ENCODE results near the gene CTPS1.

DNA sequence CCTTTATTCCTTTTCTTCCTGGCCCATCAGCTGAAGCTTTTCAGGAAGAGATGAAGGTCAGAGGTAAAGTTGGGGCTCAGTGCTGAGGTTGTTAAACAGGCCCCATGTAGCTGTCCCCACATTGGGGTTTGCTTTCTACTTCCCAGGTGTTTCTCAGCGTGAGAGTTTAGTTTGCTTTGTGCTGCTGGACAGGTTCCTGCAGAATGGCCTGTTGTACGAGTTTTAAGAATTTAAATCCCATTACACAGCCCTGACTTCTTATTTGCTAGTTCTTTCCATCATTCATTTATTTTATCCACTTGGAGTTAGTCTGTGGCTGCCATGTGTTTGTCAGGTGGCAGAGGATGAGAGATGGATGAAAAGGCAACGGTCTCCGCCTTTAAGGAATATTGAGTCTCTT is 19.2 kb downstream of the CTPS1 start:
- TF ChIP-seq ARHGAP35 (CRISPR knock-in tag; IDR thresholded peaks at IDR 0.05; ENCODE audit: borderline replicate concordance) (no peak), POLR2AphosphoS5 (IDR thresholded peaks at IDR 0.05; ENCODE audit: low read depth, low read length) (no peak), SRF (IDR thresholded peaks at IDR 0.05; ENCODE audit: low read depth, low read length) (no peak), CBFB (CRISPR knock-in tag; IDR thresholded peaks at IDR 0.05) (no peak), NCOA2 (CRISPR knock-in tag; IDR thresholded peaks at IDR 0.05) (no peak), KMT2B (CRISPR knock-in tag; IDR thresholded peaks at IDR 0.05) (no peak)
- TF ChIP-seq, protein P1, sequence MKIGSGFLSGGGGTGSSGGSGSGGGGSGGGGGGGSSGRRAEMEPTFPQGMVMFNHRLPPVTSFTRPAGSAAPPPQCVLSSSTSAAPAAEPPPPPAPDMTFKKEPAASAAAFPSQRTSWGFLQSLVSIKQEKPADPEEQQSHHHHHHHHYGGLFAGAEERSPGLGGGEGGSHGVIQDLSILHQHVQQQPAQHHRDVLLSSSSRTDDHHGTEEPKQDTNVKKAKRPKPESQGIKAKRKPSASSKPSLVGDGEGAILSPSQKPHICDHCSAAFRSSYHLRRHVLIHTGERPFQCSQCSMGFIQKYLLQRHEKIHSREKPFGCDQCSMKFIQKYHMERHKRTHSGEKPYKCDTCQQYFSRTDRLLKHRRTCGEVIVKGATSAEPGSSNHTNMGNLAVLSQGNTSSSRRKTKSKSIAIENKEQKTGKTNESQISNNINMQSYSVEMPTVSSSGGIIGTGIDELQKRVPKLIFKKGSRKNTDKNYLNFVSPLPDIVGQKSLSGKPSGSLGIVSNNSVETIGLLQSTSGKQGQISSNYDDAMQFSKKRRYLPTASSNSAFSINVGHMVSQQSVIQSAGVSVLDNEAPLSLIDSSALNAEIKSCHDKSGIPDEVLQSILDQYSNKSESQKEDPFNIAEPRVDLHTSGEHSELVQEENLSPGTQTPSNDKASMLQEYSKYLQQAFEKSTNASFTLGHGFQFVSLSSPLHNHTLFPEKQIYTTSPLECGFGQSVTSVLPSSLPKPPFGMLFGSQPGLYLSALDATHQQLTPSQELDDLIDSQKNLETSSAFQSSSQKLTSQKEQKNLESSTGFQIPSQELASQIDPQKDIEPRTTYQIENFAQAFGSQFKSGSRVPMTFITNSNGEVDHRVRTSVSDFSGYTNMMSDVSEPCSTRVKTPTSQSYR (CRISPR knock-in tag; IDR thresholded peaks at IDR 0.05; ENCODE audit: borderline replicate concordance), result no peak
- TF ChIP-seq, protein P2, sequence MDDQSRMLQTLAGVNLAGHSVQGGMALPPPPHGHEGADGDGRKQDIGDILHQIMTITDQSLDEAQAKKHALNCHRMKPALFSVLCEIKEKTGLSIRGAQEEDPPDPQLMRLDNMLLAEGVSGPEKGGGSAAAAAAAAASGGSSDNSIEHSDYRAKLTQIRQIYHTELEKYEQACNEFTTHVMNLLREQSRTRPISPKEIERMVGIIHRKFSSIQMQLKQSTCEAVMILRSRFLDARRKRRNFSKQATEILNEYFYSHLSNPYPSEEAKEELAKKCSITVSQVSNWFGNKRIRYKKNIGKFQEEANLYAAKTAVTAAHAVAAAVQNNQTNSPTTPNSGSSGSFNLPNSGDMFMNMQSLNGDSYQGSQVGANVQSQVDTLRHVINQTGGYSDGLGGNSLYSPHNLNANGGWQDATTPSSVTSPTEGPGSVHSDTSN (CRISPR knock-in tag; IDR thresholded peaks at IDR 0.05; ENCODE audit: borderline replicate concordance), result no peak
